Measurements from ENCODE around the gene TRIM71. TPM values are rescaled to one million over a fixed set of nuclear protein-coding genes. Genes with fewer than 3 reads are reported as not detected.
"Not testable (repeated sequence)": the region's sequence is repeated elsewhere in the genome, so short reads cannot be mapped to it uniquely, and the experiment has no call there.

The TRIM71 gene
- total RNA-seq, 1 experiment from 2014 or later = not detected

DNA sequence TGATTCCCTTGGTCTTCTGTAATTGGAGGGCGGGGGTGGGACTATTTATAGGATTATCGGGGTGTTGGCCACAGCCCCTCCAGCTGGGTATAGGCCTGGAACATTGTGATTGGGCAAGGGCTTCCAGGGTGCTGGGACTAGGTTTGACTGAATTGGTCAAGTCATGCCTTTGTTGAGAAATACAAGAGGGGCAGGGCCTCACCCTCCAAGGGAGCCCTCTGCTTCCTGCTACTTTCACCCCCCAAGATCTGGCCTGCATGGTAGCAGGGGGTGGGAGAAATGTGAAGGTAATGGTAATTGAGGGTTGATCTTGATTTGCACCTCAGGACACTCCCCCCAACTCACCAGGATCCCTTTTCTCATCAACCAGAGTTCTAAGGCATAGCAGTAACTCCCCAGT, 25.2 kb downstream of the TRIM71 start:
- no peak for DNase-seq (ENCODE audit: low read depth)

DNA sequence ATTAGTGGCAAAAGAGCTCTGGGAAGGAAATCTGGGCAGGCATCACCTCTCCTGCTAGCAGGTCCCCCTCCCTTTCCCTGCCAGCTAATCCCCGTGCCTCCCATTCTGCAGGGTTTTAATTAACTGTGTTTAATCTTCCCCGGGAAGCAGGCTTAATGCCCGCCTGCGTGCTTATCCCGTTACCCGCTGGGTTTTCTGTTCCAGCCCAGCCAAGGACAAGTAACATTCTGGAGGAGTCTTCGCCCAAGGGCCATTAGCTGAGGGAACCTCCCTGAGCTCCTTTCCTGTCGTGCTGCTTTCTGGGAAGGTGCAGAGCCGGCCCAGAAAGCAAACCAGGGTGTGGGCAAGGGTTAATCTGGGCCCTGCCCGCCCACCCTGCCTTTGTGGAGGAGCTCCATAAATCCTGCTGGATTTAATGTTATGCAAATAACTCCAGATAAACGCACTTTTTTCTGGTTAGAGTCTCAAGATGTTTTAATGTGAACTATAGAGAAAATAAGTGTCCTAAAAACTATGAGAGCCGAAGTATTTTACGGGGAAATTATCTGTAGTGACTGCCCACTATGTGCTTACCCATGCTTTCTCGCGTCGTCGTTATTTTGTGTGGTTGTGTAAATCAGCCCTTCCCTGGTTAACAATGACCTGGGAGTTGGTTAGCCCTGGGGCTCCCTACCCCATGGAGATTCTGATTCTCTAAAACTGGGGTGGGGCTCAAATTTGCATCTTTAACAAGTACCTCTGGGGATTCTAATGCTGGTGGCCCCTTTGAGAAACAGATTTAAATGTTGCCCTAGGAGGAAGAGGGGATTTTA, 25.9 kb downstream of the TRIM71 start:
- no peak for DNase-seq (ENCODE audit: low read depth)

DNA sequence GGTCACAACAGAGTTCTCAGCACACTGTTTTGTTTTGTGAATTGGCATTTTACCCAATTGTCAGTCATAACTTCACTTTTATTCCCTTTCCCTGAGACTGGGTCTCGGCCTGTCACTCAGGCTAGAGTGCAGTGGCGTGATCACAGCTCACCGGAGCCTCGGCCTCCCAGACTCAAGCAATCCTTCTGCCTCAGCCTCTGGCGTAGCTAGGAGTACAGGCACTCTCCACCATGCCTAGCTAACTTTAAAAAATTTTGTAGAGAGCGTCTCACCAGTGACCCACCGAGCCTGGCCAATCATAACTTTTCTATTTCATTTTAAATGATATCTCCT, 26.5 kb downstream of the TRIM71 start:
- DNase-seq (ENCODE audit: low read depth) = no peak

DNA sequence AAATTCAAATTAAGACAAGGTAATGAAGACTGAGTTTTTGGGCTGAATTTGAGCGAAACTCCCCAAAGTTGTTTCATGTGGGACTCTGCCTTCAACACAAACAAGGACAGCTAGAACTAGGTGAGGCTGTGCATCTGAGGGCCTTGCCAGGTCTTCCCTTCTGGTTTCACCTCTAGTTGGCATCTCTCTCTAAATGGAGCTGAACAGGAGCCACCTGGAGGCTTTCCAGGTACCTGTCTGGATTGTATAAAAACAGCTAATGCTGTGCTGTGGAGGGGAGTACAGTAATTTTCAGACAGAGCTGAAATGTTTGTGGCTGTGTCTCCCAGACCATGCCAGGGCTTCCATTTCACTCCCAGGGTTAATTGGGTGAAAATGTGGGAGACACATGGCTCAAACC, 27.1 kb downstream of the TRIM71 start:
- DNase-seq (ENCODE audit: low read depth) = no peak

DNA sequence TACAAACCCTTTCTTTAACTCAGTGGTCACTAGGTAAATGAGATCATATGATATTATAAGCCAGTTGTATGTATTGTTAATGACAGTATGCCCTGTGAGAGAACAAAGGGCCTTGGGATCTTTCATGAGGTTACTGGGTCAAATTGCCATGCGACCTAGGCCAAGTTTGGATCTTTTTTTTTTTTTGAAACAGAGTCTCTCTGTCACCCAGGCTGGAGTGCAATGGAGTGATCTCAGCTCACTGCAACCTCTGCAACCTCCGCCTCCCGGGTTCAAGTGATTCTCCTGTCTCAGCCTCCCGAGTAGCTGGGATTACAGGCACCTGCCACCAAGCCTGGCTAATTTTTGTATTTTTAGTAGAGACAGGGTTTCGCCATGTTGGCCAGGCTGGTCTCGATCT, 27.7 kb downstream of the TRIM71 start:
- DNase-seq (ENCODE audit: low read depth) = not testable (repeated sequence)

DNA sequence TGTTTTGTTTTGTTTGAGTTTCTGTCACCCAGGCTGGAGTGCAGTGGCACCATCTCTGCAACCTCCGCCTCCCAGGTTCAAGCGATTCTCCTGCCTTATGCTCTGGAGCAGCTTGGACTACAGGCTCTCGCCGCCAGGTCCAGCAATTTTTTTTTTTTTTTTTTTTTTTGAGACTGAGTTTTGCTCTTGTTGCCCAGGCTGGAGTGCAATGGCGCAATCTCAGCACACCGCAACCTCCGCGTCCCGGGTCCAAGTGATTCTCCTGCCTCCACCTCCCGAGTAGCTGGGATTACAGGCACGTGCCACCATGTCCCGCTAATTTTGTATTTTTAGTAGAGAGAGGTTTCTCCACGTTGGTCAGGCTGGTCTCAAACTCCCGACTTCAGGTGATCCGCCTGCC, 29.2 kb downstream of the TRIM71 start:
- not testable (repeated sequence) for DNase-seq (ENCODE audit: low read depth)

DNA sequence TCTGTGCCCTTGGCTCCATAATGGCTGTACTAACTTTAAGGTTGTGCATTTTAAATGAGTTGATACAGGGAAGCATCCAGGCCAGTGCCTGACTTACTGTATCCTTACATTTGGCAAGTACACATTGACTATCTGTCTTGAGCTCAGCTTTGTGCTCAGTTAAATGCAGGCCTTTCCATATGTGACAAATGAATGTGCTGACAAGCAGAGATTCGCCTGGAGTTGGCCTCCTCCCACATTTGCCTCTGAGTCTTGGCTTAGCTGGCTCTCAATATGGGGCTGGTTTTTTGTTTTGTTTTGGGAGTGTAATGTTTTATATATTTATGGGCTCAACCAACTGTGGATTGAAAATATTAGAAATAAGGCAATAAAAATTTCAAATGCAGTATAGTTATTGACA, 29.7 kb downstream of the TRIM71 start:
- no peak for DNase-seq (ENCODE audit: low read depth)

DNA sequence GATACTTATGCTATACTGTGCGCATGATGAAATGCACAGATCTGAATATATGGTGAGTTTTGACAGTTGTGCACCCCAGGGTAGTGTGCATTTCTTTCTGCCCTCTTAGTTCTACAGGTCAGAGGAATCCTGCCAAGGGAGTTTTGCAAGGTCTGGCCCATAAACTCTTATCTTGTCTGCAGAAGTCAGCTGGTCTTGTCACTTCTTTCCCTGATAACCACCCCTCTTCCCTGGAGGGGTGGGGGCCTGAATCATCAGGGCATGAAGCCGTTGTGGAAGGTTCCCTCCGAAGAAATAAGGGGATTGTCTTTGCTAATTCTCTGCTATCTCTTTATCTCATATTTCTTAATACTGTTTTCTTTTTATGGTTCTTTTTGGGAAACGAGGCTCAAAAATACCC, 30.4 kb downstream of the TRIM71 start:
- DNase-seq (ENCODE audit: low read depth) = no peak

DNA sequence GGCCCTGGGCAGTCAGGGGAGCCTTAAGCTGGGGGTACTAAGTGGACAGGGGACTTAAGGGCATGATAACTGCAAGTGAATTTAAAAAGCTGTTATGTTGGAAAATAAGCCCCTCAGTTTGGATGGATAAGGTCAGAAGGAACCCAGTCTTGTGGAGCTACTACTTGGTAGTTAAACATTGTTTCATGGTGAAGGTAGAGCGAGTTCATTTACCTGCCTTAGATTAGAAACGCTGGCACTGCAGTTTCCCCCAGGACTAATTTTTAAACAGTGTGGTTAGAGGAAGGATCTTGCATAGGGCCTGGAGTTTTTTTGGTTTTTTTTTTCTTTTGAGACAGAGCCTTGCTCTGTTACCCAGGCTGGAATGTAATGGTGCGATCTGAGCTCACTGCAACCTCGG, 31.2 kb downstream of the TRIM71 start:
- DNase-seq (ENCODE audit: low read depth) = no peak

DNA sequence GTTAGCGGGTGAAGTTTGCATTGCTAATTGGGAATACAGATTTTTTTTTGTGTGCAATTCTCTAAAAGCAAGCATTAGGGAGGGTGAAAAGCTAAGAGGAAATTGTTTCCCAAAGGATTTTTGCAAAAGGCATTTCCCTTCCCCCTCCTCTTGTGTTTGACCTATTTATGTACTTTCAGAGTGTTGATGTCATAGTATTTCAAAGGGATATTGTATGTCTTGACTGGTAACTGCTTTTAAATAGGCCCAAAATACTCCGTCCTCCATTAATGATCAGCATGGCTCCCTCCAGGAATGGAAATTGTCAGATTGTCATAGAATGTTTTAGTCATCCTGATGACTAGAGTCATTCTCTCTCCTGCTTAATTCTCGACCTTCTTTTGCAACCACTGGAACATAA, 32.4 kb downstream of the TRIM71 start:
- DNase-seq (ENCODE audit: low read depth) = no peak

DNA sequence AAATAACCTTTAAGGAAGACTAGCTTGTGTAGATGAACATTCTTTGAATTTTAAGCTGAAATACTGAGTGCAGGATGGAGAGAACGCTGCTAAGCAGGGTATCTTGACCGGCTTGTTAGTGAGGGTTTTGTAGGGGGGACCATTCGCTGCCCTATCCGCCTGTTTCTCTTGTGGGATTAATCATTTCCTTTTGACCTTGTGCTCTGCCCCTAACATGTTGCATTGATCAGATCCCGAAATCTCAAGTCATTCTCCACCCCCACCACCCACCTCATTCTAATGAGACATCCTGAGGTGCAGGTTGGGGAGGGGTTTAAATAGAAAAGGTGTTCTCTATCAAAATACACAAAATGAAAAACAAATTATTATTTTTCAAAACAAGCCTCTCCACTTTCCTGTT, 32.8 kb downstream of the TRIM71 start:
- no peak for DNase-seq (ENCODE audit: low read depth)

DNA sequence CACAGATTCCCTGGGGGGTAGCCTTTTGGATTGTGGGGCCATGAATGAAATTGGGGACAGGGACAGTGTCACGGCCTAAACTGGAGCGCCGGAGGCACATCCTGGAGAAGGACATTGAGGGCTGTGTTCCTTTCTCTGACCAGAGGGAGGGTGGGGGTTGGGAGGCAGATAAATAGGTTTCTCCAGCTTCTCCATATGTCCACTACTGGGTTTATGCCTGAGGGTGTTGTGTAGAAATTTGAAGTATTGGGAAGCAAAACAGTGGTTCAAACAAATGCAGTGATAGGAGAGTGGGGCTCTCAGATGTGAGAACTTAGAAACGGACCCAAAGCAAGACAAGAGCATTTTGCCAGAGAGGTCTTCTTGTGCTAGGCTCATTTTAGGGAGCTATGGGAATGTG, 34.3 kb downstream of the TRIM71 start:
- DNase-seq (ENCODE audit: low read depth) = no peak

DNA sequence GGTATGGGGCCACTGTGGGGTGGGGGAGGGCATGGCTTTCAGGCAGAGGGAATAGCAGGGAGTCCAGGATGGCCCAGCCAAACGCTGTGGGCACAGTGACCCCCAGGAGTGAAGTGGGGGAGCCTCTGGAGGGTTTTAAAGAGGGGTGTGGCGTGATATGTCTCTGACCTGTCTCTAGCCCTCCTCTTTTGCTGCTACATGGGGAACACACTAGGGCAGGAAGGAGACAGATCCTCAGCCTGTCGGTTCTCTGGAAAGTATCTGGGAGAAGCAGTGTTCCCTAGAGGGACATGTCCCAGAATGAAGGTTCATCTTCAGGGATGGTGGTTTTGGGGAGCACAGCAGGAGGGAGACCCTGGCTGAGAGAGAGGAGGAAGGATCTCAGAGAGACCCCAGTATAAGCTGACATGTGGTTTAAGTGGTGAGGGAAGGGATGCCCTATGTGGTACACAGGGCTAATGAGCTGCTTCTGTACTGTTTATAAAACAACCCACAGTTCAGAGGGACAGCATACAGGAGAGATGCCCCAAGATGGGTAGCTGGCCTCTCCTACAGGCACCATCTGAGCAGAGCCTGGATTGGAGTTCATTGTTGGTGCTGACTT, 37.7 kb downstream of the TRIM71 start:
- DNase-seq (ENCODE audit: low read depth) = no peak

DNA sequence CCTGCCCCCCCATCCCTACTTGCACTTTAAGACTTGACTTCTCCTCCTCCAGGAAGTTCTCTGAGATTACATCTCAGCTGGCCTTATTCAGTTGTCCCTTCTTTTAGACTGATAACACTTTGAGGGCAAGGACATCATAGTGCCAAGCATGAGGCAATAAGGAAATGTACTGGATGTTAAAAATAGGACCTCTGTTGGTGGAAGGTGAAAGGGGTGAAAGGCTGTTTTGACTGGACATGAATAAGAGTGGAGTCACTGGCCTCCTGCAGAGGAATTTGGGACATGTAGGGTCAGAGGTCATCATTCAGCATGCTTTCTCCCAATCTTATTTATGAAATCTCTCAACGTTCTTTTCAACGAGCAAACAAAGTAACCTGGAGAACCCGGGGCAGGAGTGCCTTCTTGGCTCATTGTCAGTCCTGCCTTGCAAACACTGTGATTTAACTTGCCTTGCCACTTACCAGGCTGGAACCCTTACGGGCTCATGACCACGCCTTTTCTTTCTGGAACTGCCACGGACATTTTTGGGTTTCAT, 38.6 kb downstream of the TRIM71 start:
- DNase-seq (ENCODE audit: low read depth) = peak; percentile 51

DNA sequence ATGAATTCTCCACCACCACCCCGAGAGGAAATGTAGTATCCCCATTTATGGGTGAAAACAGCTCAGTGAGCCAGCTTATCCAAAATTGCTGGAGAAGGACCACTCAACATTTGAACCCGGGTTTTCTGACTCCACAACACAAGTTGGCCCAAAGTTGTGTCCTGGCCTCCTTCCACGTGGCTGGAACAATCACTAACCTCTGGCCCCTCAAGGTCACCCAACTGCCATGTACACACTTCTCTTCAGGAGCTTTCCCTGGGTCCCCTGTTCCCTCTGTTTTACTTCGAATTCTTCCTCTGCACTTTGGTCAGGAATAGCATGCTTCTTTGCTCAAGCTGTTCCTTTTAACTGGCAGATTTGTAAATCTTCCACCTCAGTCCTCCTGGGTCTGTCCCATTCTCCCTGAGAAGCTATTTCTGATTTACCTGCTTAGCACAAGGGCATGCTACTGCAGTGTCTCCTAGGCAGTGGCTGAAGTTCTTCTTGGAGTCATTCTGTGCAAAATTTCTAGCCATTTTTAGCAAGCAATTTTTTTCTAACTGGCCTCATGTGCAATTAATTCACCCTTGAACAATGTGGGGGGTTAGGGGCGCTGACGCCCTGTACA, 39.2 kb downstream of the TRIM71 start:
- DNase-seq (ENCODE audit: low read depth) = no peak

DNA sequence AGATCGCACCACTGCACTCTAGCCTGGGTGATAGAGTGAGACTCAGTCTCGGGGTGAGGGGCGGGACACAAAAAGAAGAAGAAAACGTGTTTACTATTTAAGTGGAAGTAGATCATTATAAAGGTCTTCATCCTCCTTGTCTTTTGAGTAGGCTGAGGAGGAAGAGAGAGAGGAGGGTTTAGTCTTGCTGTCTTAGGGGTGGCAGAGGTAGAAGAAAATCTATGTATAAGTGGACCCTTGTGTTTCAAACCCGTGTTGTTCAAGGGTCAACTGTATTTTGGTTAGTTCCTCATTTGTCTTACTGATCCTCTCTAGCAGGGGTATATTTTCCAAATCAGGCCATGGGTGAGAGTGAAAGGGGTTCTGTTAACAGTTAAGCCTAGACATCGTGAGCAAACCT, 40.1 kb downstream of the TRIM71 start:
- DNase-seq (ENCODE audit: low read depth) = no peak

DNA sequence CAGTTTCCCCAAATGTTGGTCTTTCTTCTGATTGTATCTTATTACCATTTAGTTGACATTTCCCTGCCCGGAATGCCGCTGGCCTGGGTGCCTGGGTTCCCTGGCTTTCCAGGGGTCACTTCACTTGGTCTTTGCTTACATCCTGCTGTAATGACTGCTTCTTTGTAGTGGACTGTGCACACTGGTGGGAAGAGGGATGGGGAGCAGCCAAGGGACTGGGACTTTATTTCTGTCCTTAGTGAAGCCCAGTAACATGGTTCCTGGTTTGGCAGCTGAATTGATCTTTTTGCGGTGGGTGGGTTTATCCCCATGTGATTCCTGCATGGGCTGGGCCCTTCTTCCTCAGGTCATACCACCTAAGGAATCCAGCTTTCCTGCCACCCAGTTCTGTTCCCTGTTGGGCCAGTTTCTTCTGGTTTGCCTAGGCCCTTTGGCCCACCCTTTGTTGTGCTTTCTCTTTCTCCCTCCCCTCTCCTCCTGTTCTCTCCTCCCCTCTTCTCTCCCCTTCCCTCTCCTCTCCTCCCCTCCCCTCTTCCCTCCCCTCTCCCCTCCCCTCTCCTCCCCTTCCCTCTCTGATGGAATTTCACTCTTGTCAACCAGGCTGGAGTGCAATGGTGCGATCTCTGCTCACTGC, 41.9 kb downstream of the TRIM71 start:
- no peak for DNase-seq (ENCODE audit: low read depth)

DNA sequence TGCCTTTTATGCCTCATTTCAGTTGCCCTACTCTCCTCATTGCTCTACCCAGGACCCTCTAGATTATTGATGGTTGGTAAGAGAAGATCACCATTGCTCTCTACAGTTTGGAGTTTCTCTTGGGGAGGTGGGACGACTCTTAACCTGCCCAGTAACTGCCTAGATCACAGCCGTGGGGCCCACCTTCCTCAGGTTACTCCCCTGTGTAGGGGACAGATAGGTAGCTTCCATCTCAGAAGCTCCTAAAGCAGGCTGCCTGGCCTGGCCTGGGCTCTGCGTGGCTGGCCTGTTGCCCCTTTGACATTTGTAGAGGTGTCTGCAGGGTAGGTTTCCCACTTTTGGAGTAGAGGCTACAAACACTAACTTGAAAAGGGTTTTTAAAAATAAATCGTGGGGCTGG, 42.7 kb downstream of the TRIM71 start:
- no peak for DNase-seq (ENCODE audit: low read depth)

DNA sequence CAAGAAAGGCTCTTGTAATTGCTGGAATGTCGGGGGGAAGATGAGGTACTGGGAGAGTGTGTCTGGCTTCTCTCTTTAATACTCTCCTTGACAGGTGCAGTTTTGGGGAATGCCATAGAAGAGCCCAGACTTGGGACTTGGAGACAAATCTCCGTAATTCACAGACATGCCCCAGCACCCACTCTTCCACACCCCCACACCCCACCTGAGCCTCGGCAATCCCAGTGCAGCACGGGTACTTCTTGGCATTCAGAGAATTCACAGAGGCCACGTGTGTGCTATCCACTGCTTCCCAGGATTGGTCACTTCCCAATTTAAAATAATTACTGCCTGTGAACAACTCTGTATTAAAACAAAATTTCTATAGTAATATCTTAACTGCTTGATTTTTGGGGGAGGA, 43.9 kb downstream of the TRIM71 start:
- no peak for DNase-seq (ENCODE audit: low read depth)

DNA sequence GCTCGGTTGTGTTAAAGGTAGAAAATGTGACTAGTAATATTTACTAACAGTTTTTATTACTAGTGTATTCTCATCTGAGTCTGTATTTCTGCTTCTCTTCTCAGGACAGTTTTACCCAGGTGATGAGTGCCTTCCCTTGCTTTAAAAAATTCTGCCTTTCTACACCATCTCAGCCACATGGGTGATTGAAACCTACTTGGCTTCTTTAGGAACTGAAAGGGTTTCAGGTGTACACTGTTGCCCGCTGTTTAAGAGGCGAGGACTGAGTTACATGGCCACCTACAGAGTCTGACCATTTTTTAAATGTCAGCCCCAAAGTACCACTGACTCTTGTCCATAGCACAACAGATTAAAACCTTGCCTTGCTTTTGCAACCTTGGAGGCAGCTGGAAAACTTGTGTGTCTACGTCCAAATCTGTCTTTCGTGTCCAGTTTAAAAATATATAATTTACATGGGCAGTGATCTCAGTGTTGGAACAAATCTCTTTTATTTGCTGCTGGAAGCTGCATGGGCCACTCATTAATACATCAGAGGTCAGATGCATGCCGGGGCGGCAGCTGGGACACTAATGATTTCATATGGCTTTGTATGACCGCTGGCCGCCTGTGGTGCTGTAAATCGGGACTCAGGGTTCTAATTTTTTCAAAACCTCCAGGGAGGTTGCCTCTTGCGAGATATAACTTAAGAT, 44.6 kb downstream of the TRIM71 start:
- DNase-seq (ENCODE audit: low read depth) = no peak

DNA sequence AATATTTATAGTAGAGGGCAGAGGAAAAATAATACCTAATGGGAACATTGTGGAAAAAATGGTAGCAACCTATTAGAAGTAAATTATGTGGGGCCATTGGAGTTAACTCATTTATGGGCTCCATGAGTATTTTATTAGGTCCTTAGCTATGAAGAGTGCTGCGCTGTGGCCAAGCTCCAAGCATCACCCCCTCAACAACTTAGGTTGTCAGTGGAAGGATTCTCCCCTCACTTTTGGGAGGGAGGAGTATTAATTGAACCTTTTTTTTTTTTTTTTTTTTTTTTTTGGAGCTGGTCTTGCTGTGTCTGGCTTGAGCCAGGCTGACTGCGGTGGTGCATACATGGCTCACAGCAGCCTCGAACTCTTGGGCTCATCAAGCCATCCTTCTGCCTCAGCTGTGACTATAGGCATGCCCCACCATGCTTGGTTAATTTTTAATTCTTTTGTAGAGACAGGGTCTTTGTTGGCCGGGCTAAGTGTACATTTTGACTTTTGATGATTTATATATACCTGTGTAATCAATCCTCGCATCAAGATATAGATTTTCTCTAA, 45.2 kb downstream of the TRIM71 start:
- no peak for DNase-seq (ENCODE audit: low read depth)

DNA sequence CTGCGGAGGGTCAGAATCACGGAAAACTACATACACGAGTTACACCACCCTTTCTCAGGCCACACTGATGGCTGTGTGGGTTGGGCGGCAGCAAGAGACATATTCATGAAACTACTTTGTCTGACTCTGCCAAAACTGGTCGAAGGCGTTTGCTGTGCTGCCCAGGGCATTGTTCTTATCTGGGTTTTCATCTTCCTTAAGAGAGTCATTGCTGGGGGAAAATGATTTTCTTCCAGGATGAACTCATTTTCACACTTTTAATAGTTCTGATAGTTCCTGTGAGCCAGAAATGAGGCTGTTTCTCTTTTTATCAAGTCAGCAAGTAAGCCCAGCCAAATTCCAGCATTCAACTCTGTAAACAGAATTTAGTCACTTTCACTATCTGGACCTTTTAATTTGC, 47.6 kb downstream of the TRIM71 start:
- peak; percentile 77 for DNase-seq (ENCODE audit: low read depth)
